ENCODE data around the gene TXNRD2. TPM values are rescaled to one million over a fixed set of nuclear protein-coding genes. Genes with fewer than 3 reads are reported as not detected.
"Not testable (repeated sequence)": the region's sequence is repeated elsewhere in the genome, so short reads cannot be mapped to it uniquely, and the experiment has no call there.

Gene TXNRD2
- total RNA-seq, 2 donors from 2014 or later = 14.1 to 21.4 TPM

DNA sequence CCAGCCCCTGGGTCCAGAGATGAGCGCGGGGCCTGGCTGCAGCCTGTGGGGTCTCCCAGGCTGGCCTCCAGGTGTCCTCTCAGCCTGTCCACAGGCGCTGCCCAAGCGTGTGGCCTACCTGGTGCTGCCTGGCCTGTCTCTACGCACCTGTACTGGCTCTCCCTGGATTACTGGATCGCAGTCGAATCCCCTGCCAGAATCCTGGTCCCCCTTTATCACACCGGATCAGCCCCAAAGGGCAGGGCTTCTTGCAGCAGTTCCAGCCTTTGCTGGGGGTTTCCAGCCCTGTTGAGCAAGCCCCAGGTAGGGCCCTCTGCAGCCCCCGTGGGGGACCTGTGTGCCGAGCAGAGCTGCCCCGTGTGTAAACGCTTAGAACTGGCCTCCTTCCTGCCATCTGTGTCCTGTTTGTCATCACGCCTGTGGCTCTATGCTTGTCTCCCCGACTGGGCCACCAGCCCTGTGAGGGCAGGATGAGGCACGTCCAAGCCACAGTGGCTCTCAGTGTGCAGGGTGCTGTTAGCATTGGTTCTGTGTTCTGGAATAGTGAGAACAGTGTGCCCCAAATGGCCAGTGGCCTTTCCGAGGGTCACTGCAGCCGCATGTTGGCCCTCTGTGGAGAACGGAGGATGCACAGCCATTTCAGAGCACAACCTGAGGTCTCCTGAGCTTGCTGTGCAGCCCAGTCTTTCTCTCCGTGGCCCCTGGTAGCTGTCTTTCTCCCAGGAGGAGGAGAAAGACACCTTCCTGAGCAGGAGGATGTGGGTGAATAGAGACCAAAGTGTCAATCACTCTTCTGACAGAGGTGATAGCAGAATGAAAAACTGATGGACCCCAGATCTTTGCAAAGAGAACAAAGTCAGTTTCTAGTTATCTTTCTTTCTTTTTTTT lies 13.9 kb upstream of the TXNRD2 start:
- H3K9me3 Mint-ChIP-seq = no peaks in the 10 kb centered on the region
- peak; percentile 12 for ATAC-seq (replicated peaks)
- H3K4me3 Mint-ChIP-seq = no peak overlapping the region
- H3K27me3 Mint-ChIP-seq = no peaks in the 10 kb centered on the region
- H3K36me3 Mint-ChIP-seq (ENCODE audit: low read depth) = peaks cover 12% of the 10 kb centered on the region
- H3K27ac Mint-ChIP-seq = no peak overlapping the region
- H3K4me1 Mint-ChIP-seq = peaks cover 4% of the 10 kb centered on the region

DNA sequence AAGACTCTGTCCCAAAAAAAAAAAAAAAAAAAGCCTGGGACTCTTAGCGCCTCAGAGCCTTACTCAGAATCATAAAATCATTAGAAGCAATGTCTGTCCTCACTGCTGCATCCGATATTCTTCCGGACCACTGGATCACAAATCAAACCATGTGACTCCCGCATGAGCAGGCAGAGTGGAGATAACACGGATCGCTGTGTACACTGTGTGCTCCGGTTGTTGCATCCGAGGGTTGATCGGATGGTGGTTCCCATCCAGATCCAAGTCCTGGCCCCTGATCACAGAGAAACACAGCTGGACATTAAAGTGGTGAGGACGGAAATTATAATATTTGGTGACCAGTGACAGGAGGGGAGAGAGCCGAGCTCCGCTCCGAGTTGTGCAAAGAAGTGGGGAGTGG lies 9.7 kb upstream of the TXNRD2 start:
- ATAC-seq (replicated peaks) = no peak
- H3K27ac Mint-ChIP-seq = peak overlapping the region; percentile 75

GRCh38 chr22:19948057-19948760 lies 6.6 kb upstream of the TXNRD2 start:
- H3K9me3 Mint-ChIP-seq = no peaks in the 10 kb centered on the region
- no peaks in the 10 kb centered on the region for H3K27me3 Mint-ChIP-seq
- ATAC-seq (replicated peaks) = no peak
- H3K36me3 Mint-ChIP-seq (ENCODE audit: low read depth) = peaks cover 28% of the 10 kb centered on the region
- peaks cover 17% of the 10 kb centered on the region for H3K4me1 Mint-ChIP-seq
- H3K27ac Mint-ChIP-seq = no peak overlapping the region
- H3K4me3 Mint-ChIP-seq = no peak overlapping the region

More for the DNA sequence above, 9.7 kb upstream of the TXNRD2 start:
- H3K27me3 Mint-ChIP-seq = no peaks in the 10 kb centered on the region
- no peak overlapping the region for H3K4me3 Mint-ChIP-seq
- H3K36me3 Mint-ChIP-seq (ENCODE audit: low read depth) = peaks cover 23% of the 10 kb centered on the region
- H3K9me3 Mint-ChIP-seq = no peaks in the 10 kb centered on the region
- peaks cover 13% of the 10 kb centered on the region for H3K4me1 Mint-ChIP-seq

- H3K27ac Mint-ChIP-seq = peak overlapping the region; percentile 99
- H3K36me3 Mint-ChIP-seq (ENCODE audit: low read depth) = peaks cover 11% of the 10 kb centered on the region
- no peaks in the 10 kb centered on the region for H3K9me3 Mint-ChIP-seq
- H3K27me3 Mint-ChIP-seq = no peaks in the 10 kb centered on the region
- no peak for ATAC-seq (replicated peaks)
- H3K4me3 Mint-ChIP-seq = peak overlapping the region; percentile 98
- H3K4me1 Mint-ChIP-seq = peaks cover 25% of the 10 kb centered on the region
Measured at GRCh38 chr22:19943082-19944026, 1.7 kb upstream of the TXNRD2 start.

DNA sequence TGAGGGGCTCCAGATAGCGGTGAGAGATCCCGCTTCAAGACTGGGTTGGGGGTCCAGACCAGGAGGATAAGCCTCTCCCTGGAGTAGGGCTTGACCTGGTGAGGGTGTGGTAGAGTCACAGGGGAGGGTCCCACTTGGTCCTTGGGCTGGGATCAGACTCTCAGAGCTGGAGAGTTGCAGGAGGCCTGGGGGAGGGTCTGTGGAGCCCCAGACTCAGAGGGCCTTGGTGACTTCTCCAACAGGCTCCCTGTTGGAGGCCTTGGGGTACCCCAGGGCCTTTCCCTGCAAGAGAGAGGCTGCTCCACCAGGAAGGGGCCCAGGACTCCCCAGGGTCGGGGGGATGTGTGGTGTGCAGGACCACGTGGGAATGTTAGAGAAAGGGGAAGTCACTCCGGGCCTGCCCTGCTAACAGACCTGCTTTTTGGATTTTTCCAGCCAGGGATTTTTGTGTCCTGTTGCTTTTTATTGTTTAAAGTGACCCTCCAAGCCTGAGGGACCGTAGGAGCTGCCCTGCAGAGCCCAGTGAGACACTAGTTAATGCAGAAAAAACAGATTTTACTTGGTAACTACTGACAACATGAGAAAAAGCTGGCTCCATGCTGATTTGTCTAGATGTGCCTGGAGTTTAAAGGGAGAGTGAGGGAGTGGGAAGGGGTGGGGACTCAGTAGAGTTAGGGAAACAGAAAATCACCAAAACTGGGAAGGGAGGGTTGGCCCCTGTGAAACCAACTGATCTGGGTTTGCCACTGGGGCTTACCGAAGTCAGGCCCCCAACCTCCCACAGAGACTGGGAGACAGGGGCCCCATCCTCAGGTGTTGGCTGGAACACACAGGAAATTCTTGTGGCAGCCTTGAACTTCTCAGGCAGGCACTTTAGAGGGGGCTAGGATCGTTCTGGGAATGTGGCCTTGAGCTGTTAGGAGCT lies 801 bp upstream of the TXNRD2 start:
- Mint-ChIP-seq H3K36me3 (ENCODE audit: low read depth) (peaks cover 11% of the 10 kb centered on the region), H3K27ac (peak overlapping the region; percentile 99), H3K27me3 (no peaks in the 10 kb centered on the region), H3K4me1 (peaks cover 21% of the 10 kb centered on the region), H3K4me3 (peak overlapping the region; percentile 98), H3K9me3 (no peaks in the 10 kb centered on the region)
- ATAC-seq (replicated peaks) = peak; percentile 35

DNA sequence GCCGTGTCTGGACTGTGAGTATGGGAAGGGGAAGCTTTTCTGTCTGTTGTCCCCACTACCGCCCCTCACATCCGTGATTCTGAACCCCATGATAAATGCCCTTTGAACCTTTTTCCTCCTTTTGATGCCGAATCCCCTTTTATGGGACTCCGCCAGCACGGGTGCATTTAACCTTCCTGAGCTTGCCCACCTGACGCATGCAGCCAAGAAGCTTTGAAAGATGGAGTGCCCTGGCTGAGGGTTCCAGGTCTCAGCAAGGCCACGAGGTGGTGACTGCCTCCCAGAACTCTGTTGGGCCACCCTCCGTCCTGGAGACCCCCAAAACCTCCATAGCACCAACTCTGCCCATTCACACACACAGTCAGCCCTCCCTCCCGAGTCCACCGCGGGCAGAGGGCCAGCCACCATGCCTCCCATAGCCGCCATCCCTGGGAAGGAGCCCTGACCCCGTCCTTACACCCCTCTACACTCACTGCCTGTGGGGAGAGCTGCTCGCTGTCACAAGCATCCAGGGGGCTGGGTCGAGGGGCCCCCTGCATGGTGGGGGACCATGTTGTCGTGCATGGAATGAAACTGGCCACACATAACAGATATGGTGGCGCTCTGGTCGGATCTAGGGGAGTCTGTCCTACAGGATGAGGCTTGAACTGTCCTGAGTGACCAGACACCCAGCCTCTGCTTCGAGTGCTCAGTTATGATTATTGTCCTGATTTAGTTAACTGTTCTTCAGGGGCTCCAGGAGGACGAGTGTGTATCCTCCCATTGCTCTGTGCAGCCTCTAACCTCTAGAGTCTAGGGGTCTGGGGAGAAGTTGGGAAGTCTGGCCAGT lies 868 bp downstream of the TXNRD2 start:
- peaks cover 22% of the 10 kb centered on the region for H3K36me3 Mint-ChIP-seq (ENCODE audit: low read depth)

DNA sequence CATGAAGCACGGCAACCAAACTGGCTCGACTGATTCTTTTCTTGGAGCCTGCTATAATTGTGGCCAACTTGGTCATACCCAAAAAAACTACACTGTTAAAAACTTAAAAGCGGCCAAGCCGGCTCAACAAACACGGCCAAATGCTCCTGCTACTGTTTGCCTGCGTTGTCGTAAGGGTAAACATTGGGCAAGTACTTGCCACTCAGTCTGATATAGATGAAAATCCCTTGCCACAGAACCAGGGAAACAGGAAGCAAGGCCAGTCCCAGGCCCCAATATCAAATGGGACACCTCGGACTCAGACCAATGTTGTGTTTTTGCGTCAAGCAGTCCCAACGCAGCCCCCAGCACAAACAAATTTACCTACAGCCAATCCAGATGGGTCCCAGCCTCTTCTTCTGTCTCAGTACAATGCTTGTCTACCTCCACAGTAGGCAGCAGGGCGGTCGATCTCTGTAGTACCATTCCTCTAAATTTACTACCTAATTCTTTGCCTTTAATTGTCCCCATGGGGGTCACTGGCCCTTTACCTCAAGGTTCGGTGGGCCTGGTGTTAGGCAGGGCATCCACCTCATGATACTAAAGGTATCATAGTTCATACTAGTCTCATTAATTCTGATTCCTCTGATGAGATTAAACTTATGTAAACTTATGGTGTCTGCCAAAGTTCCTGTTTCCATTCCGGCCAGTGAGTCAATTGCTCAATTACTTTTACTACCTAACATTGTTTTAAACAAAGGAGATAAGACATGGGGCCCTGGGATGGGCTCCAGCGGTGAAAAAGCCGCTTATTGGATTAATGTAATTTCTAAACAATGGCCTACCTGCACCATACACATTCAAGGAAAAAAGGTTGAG lies 3.8 kb downstream of the TXNRD2 start:
- H3K9me3 Mint-ChIP-seq = peaks cover 5% of the 10 kb centered on the region
- H3K27ac Mint-ChIP-seq = no peak overlapping the region
- peaks cover 6% of the 10 kb centered on the region for H3K4me1 Mint-ChIP-seq
- H3K27me3 Mint-ChIP-seq = no peaks in the 10 kb centered on the region
- peaks cover 20% of the 10 kb centered on the region for H3K36me3 Mint-ChIP-seq (ENCODE audit: low read depth)
- ATAC-seq (replicated peaks) = no peak
- no peak overlapping the region for H3K4me3 Mint-ChIP-seq

More for the DNA sequence above, 868 bp downstream of the TXNRD2 start:
- H3K9me3 Mint-ChIP-seq = peaks cover 5% of the 10 kb centered on the region
- peak overlapping the region; percentile 99 for H3K27ac Mint-ChIP-seq
- no peak for ATAC-seq (replicated peaks)
- peaks cover 17% of the 10 kb centered on the region for H3K4me1 Mint-ChIP-seq
- peak overlapping the region; percentile 98 for H3K4me3 Mint-ChIP-seq
- H3K27me3 Mint-ChIP-seq = no peaks in the 10 kb centered on the region

DNA sequence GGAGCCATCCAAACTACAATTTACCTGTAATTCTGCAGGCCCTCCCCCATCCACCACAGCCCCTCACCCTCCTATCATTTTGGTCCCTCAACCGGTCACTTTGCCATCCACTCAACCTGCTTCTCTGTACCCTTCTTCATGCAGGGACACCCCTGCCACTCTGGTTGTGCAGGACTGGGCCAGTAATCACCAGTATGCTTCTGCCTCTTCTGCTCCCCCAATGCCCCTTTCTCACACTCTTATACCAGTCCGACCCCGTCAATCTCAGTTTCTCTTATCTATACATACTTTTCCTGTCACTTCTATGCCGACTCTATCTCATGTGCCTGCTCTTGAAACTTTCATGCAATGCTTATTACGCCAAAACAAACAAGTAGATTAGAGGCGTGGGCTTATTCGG lies 5.1 kb downstream of the TXNRD2 start:
- Mint-ChIP-seq H3K27ac (no peak overlapping the region), H3K36me3 (ENCODE audit: low read depth) (peaks cover 15% of the 10 kb centered on the region), H3K27me3 (no peaks in the 10 kb centered on the region), H3K9me3 (peaks cover 5% of the 10 kb centered on the region), H3K4me3 (no peak overlapping the region), H3K4me1 (no peaks in the 10 kb centered on the region)
- no peak for ATAC-seq (replicated peaks)

DNA sequence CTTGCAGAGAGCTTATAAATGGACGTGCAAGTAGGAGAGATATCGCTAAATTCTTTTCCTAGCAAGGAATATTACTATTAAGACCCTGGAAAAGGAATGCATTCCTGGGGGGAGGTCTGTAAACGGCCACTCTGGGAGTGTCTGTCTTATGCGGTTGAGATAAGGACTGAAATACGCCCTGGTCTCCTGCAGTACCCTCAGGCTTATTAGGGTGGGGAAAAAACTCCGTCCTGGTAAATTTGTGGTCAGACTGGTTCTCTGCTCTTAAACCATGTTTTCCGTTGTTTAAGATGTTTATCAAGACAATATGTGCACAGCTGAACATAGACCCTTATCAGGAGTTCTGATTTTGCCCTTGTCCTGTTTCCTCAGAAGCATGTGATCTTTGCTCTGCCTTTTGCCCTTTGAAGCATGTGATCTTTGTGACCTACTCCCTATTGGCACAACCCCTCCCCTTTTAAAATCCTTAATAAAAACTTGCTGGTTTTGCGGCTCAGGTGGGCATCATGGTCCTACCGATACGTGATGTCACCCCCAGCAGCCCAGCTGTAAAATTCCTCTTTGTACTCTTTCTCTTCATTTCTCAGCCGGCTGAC lies 6.4 kb downstream of the TXNRD2 start:
- H3K36me3 Mint-ChIP-seq (ENCODE audit: low read depth) = peaks cover 15% of the 10 kb centered on the region
- H3K4me1 Mint-ChIP-seq; H3K9me3 Mint-ChIP-seq; H3K27ac Mint-ChIP-seq; H3K27me3 Mint-ChIP-seq; ATAC-seq (replicated peaks); H3K4me3 Mint-ChIP-seq: not testable (repeated sequence)

DNA sequence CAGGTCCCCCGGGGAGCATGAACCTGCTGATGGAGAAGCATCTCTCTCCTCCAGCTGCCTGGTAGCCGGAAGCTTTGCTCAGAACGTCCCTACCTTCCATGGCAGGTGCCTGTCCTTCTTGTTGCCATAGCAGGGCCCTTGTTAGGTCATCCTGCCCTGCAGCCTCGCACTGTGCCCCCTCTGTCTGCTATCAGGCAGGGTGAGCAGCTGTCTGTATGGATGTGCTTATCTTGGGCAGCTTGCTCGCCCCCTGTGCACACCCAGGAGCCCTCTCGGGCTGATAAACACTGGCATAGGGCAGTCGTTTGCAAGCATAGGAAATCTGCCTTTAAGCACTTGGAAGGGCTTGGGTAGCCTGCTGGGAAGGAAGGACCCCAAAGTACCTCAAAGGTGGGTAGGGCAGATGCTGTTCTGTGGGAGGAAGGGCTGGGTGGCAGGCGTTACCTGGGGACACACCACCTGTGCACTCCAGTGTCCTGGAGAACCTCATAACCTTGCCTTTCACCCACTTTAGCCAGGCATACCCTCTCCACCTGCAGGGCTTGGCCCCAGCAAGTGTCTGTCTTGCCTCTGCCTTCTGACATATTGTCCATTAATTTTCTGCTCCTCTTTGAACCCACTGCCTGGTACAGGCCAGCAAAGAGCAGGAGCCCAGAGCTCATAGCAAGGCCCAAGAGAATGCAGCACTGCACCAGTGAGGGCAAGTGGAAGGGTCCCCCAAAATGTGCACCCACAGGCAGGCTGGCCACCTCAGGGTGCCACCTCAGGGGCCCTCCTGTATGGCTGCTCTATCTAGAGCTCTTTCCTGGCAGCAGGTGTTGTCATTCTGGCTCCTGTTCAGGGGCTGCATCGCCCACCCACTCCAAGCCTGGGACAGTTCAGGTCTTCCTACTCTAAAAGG lies 8.0 kb downstream of the TXNRD2 start:
- H3K27ac Mint-ChIP-seq = no peak overlapping the region

More for the DNA sequence above, 8.0 kb downstream of the TXNRD2 start:
- Mint-ChIP-seq H3K27me3 (no peaks in the 10 kb centered on the region), H3K4me1 (peaks cover 4% of the 10 kb centered on the region), H3K9me3 (peaks cover 5% of the 10 kb centered on the region), H3K36me3 (ENCODE audit: low read depth) (peaks cover 15% of the 10 kb centered on the region), H3K4me3 (no peak overlapping the region)
- no peak for ATAC-seq (replicated peaks)
